Endodermal cell (in vitro differentiated cells): Measurements from ENCODE around the gene OR52N5. TPM values are rescaled to one million over a fixed set of nuclear protein-coding genes. Genes with fewer than 3 reads are reported as not detected.

Experiments
- DNase-seq: peaks from one replicate; pipeline ENCODE4 v3.0.0-alpha.2; 2017
- H3K27ac ChIP-seq: 2 replicates; pipeline ENCODE4 v1.5.1; 2013; ENCODE audit warnings: mild to moderate bottlenecking, low read depth, low read length, moderate library complexity
- H3K27me3 ChIP-seq: 2 replicates; pipeline ENCODE4 v1.6.1; 2013; ENCODE audit warnings: mild to moderate bottlenecking, low read length, moderate library complexity; ENCODE audit not compliant: insufficient read depth, control insufficient read depth, poor library complexity, severe bottlenecking
- H3K36me3 ChIP-seq: 2 replicates; pipeline ENCODE4 v1.7.0; 2013; ENCODE audit warnings: mild to moderate bottlenecking, low read length, moderate library complexity; ENCODE audit not compliant: control insufficient read depth, insufficient read depth
- H3K4me1 ChIP-seq: one replicate; pipeline ENCODE4 v1.7.0; 2013; ENCODE audit warnings: low read length; ENCODE audit not compliant: control insufficient read depth, insufficient read depth
- H3K4me3 ChIP-seq: 2 replicates; pipeline ENCODE4 v1.5.1; 2013; ENCODE audit warnings: mild to moderate bottlenecking, low read length, moderate library complexity
- H3K9ac ChIP-seq: 2 replicates; pipeline ENCODE4 v1.6.1; 2013; ENCODE audit warnings: mild to moderate bottlenecking, low read length, moderate library complexity; ENCODE audit not compliant: poor library complexity, severe bottlenecking; ENCODE audit errors: extremely low read depth
- H3K9me3 ChIP-seq: 2 replicates; pipeline ENCODE4 v1.6.1; 2013; ENCODE audit warnings: mild to moderate bottlenecking, low read length, moderate library complexity; ENCODE audit not compliant: control insufficient read depth
- H3K27ac Mint-ChIP-seq: 2 replicates; pipeline ENCODE4 v1.8.0; 2020; ENCODE audit warnings: mixed read lengths
- H3K27me3 Mint-ChIP-seq: 2 replicates; pipeline ENCODE4 v1.8.0; 2021; ENCODE audit warnings: mild to moderate bottlenecking, mixed read lengths; ENCODE audit not compliant: insufficient read depth
- H3K36me3 Mint-ChIP-seq: 2 replicates; pipeline ENCODE4 v1.8.0; 2020; ENCODE audit warnings: low read depth, mixed read lengths
- H3K4me1 Mint-ChIP-seq: 2 replicates; pipeline ENCODE4 v1.8.0; 2020; ENCODE audit warnings: mixed read lengths
- H3K4me3 Mint-ChIP-seq: 2 replicates; pipeline ENCODE4 v1.8.0; 2020; ENCODE audit warnings: mild to moderate bottlenecking, moderate library complexity, mixed read lengths
- H3K9me3 Mint-ChIP-seq: 2 replicates; pipeline ENCODE4 v1.8.0; 2020; ENCODE audit warnings: mild to moderate bottlenecking, mixed read lengths
- WGBS, 2 experiments: methylation state at CpG; one replicate each; pipeline versions ENCODE4 v1.1.5 to v1.1.7; 2013; ENCODE audit warnings: missing lambda C conversion rate in 2 of 2, mixed read lengths in 1 of 2; ENCODE audit not compliant: insufficient coverage in 1 of 2, insufficient read length in 1 of 2; 5-methylcytosine and 5-hydroxymethylcytosine counted together
- total RNA-seq, 2 donors: library from RNA; stranded (reverse); fragmentation: NEBNext Ultra II Directional in 1 of 2; extraction: Animal tissue kit (Norgen Biotek cat#: 25700) in 1 of 2; gene quantifications; 2 replicates in 1 of 2; 3 replicates in 1 of 2; pipeline ENCODE4 v1.2.1, GENCODE V29; 2021
- TF ChIP-seq, protein P1 (sequence below): fragments of 200-600 bp; sonication (generic); conservative IDR thresholded peaks from 2 replicates; pipeline ENCODE4 v1.5.0; 2021; ENCODE audit warnings: antibody characterized with exemption, mild to moderate bottlenecking

Gene OR52N5
- total RNA-seq, 2 donors from 2014 or later, result not detected

DNA sequence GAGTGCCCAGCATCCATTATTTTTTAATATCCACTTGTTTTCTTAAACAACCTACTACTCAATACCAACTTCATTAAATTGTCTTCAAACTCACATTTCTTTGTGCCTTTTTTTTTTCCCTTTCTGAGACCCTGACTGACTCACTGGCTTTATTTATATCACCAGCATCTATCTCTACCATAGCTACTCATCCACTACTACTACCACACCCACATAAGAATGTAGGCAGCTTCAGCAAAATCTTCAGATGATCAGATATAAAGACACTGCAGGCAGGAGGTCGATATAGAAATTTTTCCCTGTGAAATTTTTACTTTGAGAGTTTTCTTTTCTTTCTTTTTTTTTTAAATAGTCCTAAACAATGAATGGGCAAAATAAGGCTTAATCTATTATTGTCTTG is 44.7 kb downstream of the OR52N5 start:
- no peaks in the 10 kb centered on the region for H3K9me3 Mint-ChIP-seq
- no peak overlapping the region for H3K4me3 ChIP-seq
- H3K36me3 ChIP-seq, result no peaks in the 10 kb centered on the region
- TF ChIP-seq, protein P1, sequence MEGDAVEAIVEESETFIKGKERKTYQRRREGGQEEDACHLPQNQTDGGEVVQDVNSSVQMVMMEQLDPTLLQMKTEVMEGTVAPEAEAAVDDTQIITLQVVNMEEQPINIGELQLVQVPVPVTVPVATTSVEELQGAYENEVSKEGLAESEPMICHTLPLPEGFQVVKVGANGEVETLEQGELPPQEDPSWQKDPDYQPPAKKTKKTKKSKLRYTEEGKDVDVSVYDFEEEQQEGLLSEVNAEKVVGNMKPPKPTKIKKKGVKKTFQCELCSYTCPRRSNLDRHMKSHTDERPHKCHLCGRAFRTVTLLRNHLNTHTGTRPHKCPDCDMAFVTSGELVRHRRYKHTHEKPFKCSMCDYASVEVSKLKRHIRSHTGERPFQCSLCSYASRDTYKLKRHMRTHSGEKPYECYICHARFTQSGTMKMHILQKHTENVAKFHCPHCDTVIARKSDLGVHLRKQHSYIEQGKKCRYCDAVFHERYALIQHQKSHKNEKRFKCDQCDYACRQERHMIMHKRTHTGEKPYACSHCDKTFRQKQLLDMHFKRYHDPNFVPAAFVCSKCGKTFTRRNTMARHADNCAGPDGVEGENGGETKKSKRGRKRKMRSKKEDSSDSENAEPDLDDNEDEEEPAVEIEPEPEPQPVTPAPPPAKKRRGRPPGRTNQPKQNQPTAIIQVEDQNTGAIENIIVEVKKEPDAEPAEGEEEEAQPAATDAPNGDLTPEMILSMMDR, result no peak
- no peaks in the 10 kb centered on the region for H3K9me3 ChIP-seq
- no peak overlapping the region for H3K4me3 Mint-ChIP-seq
- WGBS, 2 experiments, result no CpG with 5 or more reads among the region's 1 CpG
- peaks cover 3% of the 10 kb centered on the region for H3K27me3 Mint-ChIP-seq
- H3K36me3 Mint-ChIP-seq, result no peaks in the 10 kb centered on the region
- no peak overlapping the region for H3K9ac ChIP-seq
- peak overlapping the region; percentile 6 for H3K27ac ChIP-seq
- no peak overlapping the region for H3K27ac Mint-ChIP-seq
- H3K4me1 ChIP-seq, result no peaks in the 10 kb centered on the region
- no peaks in the 10 kb centered on the region for H3K27me3 ChIP-seq
- H3K4me1 Mint-ChIP-seq, result no peaks in the 10 kb centered on the region
- no peak for DNase-seq

DNA sequence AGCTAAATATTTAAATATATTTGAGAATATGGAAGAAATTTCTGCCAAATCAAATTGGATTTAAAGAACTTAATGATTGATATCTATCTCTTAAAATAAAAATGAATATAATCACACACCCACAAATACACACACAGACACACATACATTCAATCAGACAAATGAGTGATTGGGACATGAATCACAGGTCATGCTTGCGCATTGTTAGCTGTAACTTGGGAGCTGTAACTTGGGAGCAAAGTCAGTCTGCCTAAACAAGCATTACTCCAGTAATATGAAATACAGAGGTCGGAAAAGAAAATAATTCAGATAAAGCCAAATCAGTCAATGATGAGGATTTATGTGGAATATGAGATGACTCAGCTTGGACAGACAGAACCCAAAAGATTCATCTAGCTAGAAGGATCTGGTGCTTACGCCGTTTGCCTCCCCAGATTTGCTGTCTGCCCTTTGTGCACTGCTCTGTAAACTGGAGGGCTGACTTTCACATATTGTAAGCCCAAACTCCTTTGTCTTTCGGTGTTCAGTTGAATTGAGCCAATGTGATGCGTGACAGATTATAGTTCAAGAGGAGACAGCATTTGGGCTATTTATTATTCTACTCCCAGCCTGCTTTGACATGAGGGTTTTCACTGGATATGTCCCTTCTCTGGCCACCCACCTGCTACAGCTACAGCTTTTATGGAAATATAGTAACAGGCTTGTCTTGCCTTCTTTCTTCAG is 45.3 kb downstream of the OR52N5 start:
- H3K27ac ChIP-seq, result peak overlapping the region; percentile 6
- H3K9me3 Mint-ChIP-seq, result no peaks in the 10 kb centered on the region
- H3K4me1 ChIP-seq, result no peaks in the 10 kb centered on the region
- H3K9ac ChIP-seq, result no peak overlapping the region
- H3K9me3 ChIP-seq, result no peaks in the 10 kb centered on the region
- DNase-seq, result no peak
- H3K36me3 Mint-ChIP-seq, result no peaks in the 10 kb centered on the region
- no peaks in the 10 kb centered on the region for H3K36me3 ChIP-seq
- TF ChIP-seq, protein P1, result no peak
- H3K4me1 Mint-ChIP-seq, result no peaks in the 10 kb centered on the region
- H3K27me3 ChIP-seq, result no peaks in the 10 kb centered on the region
- H3K4me3 Mint-ChIP-seq, result no peak overlapping the region
- peaks cover 3% of the 10 kb centered on the region for H3K27me3 Mint-ChIP-seq
- 89 to 95% methylated on average over 6 of the region's 6 CpGs for WGBS, 2 experiments
- no peak overlapping the region for H3K4me3 ChIP-seq
- no peak overlapping the region for H3K27ac Mint-ChIP-seq

DNA sequence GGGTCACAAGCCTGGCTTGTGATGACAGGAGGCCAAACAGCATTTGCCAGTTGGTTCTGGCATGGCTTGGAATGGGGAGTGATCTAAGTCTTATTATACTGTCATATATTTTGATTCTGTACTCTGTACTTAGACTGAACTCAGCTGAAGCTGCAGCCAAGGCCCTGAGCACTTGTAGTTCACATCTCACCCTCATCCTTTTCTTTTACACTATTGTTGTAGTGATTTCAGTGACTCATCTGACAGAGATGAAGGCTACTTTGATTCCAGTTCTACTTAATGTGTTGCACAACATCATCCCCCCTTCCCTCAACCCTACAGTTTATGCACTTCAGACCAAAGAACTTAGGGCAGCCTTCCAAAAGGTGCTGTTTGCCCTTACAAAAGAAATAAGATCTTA is 46.1 kb downstream of the OR52N5 start:
- H3K4me3 ChIP-seq, result no peak overlapping the region
- Mint-ChIP-seq H3K9me3 (no peaks in the 10 kb centered on the region), H3K36me3 (no peaks in the 10 kb centered on the region), H3K27me3 (peaks cover 3% of the 10 kb centered on the region), H3K4me3 (no peak overlapping the region), H3K27ac (no peak overlapping the region), H3K4me1 (no peaks in the 10 kb centered on the region)
- H3K36me3 ChIP-seq, result no peaks in the 10 kb centered on the region
- no peak overlapping the region for H3K9ac ChIP-seq
- H3K9me3 ChIP-seq, result no peaks in the 10 kb centered on the region
- TF ChIP-seq, protein P1, result no peak
- no peak for DNase-seq
- no peaks in the 10 kb centered on the region for H3K4me1 ChIP-seq
- no peak overlapping the region for H3K27ac ChIP-seq
- H3K27me3 ChIP-seq, result no peaks in the 10 kb centered on the region
